HEK293T (cell line): Measurements from ENCODE around the gene PCDH1.

ENCODE experiments used
- CTCF ChIA-PET: fragments of 350-600 bp; formaldehyde crosslinking; extraction: SDS; loops from one replicate; lab custom pipeline; 2021; ENCODE audit warnings: antibody characterized with exemption, inconsistent platforms; lab: Yijun Ruan, JAX
- POLR2A ChIA-PET: fragments of 350-600 bp; formaldehyde crosslinking; extraction: SDS; loops from one replicate; lab custom pipeline; 2020; ENCODE audit warnings: antibody characterized with exemption, inconsistent platforms; lab: Yijun Ruan, JAX
- DNase-seq: peaks from one replicate; pipeline ENCODE4 v3.0.0; 2012; ENCODE audit warnings: mixed read lengths; ENCODE audit errors: extremely low spot score
- ARNT ChIP-seq: fragments of 450-650 bp; IDR thresholded peaks from 2 replicates; pipeline ENCODE4 v1.6.1; 2017; ENCODE audit warnings: mild to moderate bottlenecking
- BHLHE40 ChIP-seq: fragments of 450-650 bp; IDR thresholded peaks from 2 replicates; pipeline ENCODE4 v1.6.1; 2016; ENCODE audit warnings: mild to moderate bottlenecking, moderate library complexity, borderline replicate concordance
- CTBP1 ChIP-seq: fragments of 450-650 bp; IDR thresholded peaks from 2 replicates; pipeline ENCODE4 v1.6.1; 2016; ENCODE audit warnings: borderline replicate concordance
- ELF4 ChIP-seq: fragments of 450-650 bp; IDR thresholded peaks from 2 replicates; pipeline ENCODE4 v1.6.1; 2017; ENCODE audit warnings: antibody characterized with exemption
- FOXA1 ChIP-seq: fragments of 450-650 bp; IDR thresholded peaks from 2 replicates; pipeline ENCODE4 v1.6.1; 2016; ENCODE audit warnings: mild to moderate bottlenecking
- FOXK2 ChIP-seq: fragments of 450-650 bp; IDR thresholded peaks from 2 replicates; pipeline ENCODE4 v1.6.1; 2016; ENCODE audit warnings: mild to moderate bottlenecking
- FOXM1 ChIP-seq: fragments of 450-650 bp; IDR thresholded peaks from 2 replicates; pipeline ENCODE4 v1.6.1; 2017; ENCODE audit warnings: mild to moderate bottlenecking, borderline replicate concordance
- HDGF ChIP-seq: fragments of 450-650 bp; IDR thresholded peaks from 2 replicates; pipeline ENCODE4 v1.6.1; 2017; ENCODE audit warnings: antibody characterized with exemption, borderline replicate concordance
- L3MBTL2 ChIP-seq: fragments of 450-650 bp; conservative IDR thresholded peaks from 2 replicates; pipeline ENCODE4 v1.6.1; 2016; ENCODE audit warnings: mild to moderate bottlenecking
- LEF1 ChIP-seq: fragments of 450-650 bp; IDR thresholded peaks from 2 replicates; pipeline ENCODE4 v1.6.1; 2017; ENCODE audit warnings: mild to moderate bottlenecking, borderline replicate concordance
- NFRKB ChIP-seq: fragments of 450-650 bp; IDR thresholded peaks from 2 replicates; pipeline ENCODE4 v1.6.1; 2016; ENCODE audit warnings: mild to moderate bottlenecking, moderate library complexity
- SP1 ChIP-seq: fragments of 450-650 bp; IDR thresholded peaks from 2 replicates; pipeline ENCODE4 v1.6.1; 2017
- SUZ12 ChIP-seq: fragments of 450-650 bp; IDR thresholded peaks from 2 replicates; pipeline ENCODE4 v1.6.1; 2016; ENCODE audit warnings: mild to moderate bottlenecking
- TARDBP ChIP-seq: fragments of 450-650 bp; IDR thresholded peaks from 2 replicates; pipeline ENCODE4 v1.6.1; 2016
- ZNF384 ChIP-seq: fragments of 450-650 bp; IDR thresholded peaks from 2 replicates; pipeline ENCODE4 v1.6.1; 2016
- TF ChIP-seq, protein P1 (sequence below): fragments of 450-650 bp; IDR thresholded peaks from 2 replicates; pipeline ENCODE4 v1.6.1; 2016

PCDH1 gene

DNA sequence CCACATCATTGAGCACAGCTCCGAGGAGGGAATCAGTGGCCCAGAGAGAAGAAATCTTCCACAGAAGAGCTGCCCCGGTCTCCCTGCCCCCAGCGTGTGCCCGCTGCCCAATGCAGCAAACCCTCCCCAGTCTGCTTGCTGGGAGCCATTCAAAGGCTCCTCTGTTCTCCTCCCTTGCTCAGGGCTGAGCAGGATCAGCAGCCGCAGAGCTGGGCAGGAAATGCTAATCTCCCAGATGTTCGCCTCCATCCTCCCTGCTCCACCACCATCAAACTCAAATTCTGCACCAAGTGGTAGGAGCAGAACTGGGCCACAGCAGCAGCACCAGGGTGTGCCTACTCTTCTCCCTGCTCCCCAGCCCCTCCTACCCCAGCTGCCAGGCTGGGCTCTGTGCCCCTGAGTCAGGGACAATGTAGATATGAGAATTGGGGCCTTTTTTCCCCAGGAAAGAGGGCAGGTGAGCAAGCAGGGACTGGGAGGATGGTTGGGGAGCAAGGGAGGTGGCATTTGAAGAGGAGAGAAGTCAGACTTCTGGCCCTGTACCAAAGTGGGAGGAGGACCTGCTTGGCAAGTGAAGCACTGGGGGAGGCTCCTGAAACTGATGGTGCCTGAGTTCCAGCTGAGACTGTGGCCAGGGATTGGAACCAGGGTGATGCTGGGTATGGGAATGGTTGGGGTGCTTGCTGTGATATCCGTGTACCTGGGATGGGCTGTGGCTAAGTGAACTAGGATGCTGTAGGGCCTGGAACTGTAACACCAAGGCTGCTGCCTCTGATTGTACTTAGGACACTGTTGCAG lies 1.9 kb upstream of the PCDH1 start:
- ChIA-PET CTCF (interaction anchor here (0.7 to 6.3 kb wide), 21 partner anchors 16 to 216 kb away, joined by 3 to 33 read pairs (median 9); partner anchors contain the start of gene RNF14), POLR2A (interaction anchor here (0.9 to 7.4 kb wide), 3 partner anchors 30 to 89 kb away, joined by 3 to 47 read pairs (median 6); partner anchors contain the start of genes DELE1 and RNF14)
- TF ChIP-seq FOXM1 (no peak), SUZ12 (no peak), FOXK2 (no peak), L3MBTL2 (no peak), CTBP1 (no peak), LEF1 (no peak), ARNT (no peak), BHLHE40 (no peak), ELF4 (no peak), NFRKB (no peak), HDGF (no peak), ZNF384 (no peak), FOXA1 (no peak), TARDBP (no peak), SP1 (no peak)
- TF ChIP-seq, protein P1, sequence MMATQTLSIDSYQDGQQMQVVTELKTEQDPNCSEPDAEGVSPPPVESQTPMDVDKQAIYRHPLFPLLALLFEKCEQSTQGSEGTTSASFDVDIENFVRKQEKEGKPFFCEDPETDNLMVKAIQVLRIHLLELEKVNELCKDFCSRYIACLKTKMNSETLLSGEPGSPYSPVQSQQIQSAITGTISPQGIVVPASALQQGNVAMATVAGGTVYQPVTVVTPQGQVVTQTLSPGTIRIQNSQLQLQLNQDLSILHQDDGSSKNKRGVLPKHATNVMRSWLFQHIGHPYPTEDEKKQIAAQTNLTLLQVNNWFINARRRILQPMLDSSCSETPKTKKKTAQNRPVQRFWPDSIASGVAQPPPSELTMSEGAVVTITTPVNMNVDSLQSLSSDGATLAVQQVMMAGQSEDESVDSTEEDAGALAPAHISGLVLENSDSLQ = no peak
- no peak for DNase-seq

DNA sequence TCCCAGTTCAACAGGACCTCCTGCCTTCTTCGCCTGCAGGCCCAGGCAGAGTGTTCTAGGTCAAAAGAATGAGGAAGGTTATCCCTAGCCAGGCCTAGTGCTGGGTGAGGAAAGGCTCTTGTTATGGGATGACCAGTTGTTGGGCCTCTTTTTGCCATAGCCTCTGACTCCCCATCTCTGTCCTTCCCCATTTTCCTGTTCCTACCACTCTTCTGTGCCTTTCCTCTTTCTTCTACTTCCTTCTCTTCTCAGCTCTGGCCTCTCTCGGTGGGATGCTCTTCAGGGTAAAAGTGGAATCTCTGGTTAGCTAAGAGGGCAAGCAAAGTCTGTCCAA lies 1.2 kb upstream of the PCDH1 start:
- TF ChIP-seq ELF4 (no peak), CTBP1 (no peak), FOXA1 (no peak), ARNT (no peak), LEF1 (no peak)
- TF ChIP-seq, protein P1 = no peak
- ChIA-PET POLR2A (interaction anchor here (1.6 to 7.4 kb wide), 3 partner anchors 30 to 90 kb away, joined by 6 to 47 read pairs (median 21); partner anchors contain the start of genes DELE1 and RNF14), CTCF (interaction anchor here (0.5 to 6.3 kb wide), 31 partner anchors 11 to 446 kb away, joined by 3 to 33 read pairs (median 6); partner anchors contain the start of genes RNF14 and SPRY4)
- DNase-seq = no peak

DNA sequence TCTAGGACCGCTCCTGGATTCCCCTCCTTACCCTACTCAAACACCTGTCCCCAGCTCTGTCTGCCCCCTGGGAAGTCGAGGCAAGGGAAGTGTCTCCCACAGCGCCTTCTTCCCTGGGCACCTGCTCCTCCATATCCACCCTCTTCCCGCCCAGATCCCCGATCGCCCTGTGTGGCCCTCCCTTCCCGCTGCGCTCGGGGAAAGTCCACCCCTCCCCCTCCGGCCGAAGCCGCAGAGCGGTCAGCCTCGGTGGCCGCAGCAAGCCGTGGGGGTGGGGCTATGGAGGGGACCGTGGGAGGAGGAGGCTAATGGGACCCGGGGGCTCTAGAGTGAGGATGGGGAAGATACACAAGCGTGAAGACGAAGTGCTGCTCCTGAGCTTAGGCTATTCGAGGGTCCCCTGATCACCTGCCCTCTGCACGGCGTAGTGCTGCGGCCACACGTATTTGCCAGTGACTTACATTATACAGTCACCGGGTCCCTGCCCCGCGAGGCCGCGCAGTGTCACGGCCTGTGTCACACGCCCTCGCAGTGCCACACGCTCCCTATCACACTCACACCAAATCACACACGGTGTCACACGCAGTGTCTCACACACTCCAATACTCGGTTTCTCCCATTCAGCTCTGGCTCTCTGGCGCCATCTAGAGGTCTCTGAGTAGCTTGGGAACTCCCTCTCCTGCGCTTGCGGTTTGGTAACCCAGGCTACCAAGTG lies 658 bp upstream of the PCDH1 start:
- CTCF ChIA-PET = interaction anchor here (0.5 to 6.3 kb wide), 45 partner anchors 8 to 1438 kb away, joined by 3 to 33 read pairs (median 4); partner anchors contain the start of genes RNF14 and SPRY4
- TF ChIP-seq BHLHE40 (no peak), NFRKB (no peak), FOXM1 (no peak), HDGF (no peak), L3MBTL2 (peak; percentile 76), ARNT (no peak)

DNA sequence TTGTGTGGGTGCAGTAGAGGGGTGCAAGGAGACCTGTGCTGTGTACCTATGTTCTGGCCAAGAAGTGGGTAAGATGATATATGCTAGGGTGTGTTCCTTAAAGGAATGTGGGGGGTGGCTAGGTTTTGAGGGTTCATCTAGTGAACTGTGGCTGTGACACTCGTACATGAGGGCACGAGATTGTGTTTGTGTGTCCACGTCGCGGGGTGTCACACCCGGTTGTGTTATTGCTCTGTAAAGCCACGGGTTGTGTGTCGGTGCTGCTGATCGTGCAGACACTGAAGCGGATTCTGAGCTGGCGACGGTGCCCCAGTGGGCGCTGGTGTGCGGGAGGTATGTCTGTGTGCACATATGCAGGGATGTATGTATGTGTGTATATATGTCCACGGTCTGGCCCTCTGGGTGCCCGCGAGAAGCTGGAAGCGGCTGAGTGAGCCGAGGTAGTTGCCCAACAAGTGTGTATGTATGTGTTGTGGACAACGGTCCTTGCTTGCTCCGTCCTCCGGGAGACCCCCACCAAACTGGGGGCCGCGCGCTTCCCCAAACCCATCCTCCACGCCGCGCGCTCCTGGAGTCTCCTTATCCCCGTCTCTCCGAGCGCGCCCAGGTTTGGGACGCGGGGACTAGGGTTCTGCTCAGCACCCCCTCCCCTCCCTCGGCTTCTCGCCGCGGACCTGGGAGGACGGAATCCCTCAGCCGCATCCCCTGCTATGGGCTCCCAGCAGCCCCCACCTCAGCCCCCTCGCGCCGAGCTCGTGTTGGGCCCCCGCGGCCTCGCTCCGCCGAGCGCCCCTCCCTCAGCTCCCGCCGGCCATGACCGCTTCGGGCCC lies 639 bp downstream of the PCDH1 start:
- CTCF ChIA-PET = interaction anchor here (0.8 to 6.3 kb wide), 22 partner anchors 9 to 208 kb away, joined by 3 to 33 read pairs (median 8); partner anchors contain the start of gene RNF14
- TF ChIP-seq FOXM1 (no peak), FOXA1 (no peak), CTBP1 (no peak), SP1 (no peak), ARNT (no peak), BHLHE40 (no peak), TARDBP (no peak), L3MBTL2 (no peak), SUZ12 (no peak), ELF4 (no peak), HDGF (no peak), FOXK2 (no peak), ZNF384 (no peak)
- TF ChIP-seq, protein P1 = no peak
- POLR2A ChIA-PET = interaction anchor here (0.9 to 7.4 kb wide), 5 partner anchors 28 to 194 kb away, joined by 3 to 47 read pairs (median 6); partner anchors contain the start of gene DELE1
- no peak for DNase-seq

More for the DNA sequence above, 658 bp upstream of the PCDH1 start:
- POLR2A ChIA-PET = interaction anchor here (1.1 to 7.4 kb wide), 5 partner anchors 29 to 195 kb away, joined by 5 to 47 read pairs (median 6); partner anchors contain the start of genes DELE1 and RNF14
- DNase-seq = peak; percentile 75
